Activated gamma-delta T cell treated with Interleukin-2 at 50 U/mL for 16 hours (primary cell): ENCODE data around the gene GHRHR.

Source experiments
- DNase-seq: peaks from one replicate; pipeline ENCODE4 v3.0.0-alpha.2; 2020

Gene GHRHR

GRCh38 chr7:30963842-30964241, at the start of gene GHRHR:
Gene GHRHR, plus strand, starts transcription at chr7:30963953. Its CDS starts 116 bp downstream, at chr7:30964069.
- DNase-seq = no peak

- no peak for DNase-seq
Observed at GRCh38 chr7:30914596-30914995, 49.2 kb upstream of the GHRHR start.

- DNase-seq = no peak
Observed at GRCh38 chr7:30915005-30915601, 48.6 kb upstream of the GHRHR start.

GRCh38 chr7:30915751-30916150, 48.0 kb upstream of the GHRHR start:
- DNase-seq = no peak

- DNase-seq = no peak
Observed at GRCh38 chr7:30916255-30916654, 47.5 kb upstream of the GHRHR start.

GRCh38 chr7:30916767-30917166, 47.0 kb upstream of the GHRHR start:
- no peak for DNase-seq

- no peak for DNase-seq
Observed at GRCh38 chr7:30917216-30917893, 46.4 kb upstream of the GHRHR start.

GRCh38 chr7:30918676-30919075, 45.1 kb upstream of the GHRHR start:
- no peak for DNase-seq

GRCh38 chr7:30920021-30920583, 43.7 kb upstream of the GHRHR start:
- no peak for DNase-seq

- DNase-seq = no peak
Observed at GRCh38 chr7:30920584-30921539, 42.9 kb upstream of the GHRHR start.

- no peak for DNase-seq
Observed at GRCh38 chr7:30921540-30922401, 42.0 kb upstream of the GHRHR start.

GRCh38 chr7:30922596-30922995, 41.2 kb upstream of the GHRHR start:
- DNase-seq = no peak

- DNase-seq = peak; percentile 2
Observed at GRCh38 chr7:30923009-30923773, 40.6 kb upstream of the GHRHR start.

- DNase-seq = peak; percentile 1
Observed at GRCh38 chr7:30923774-30924413, 39.9 kb upstream of the GHRHR start.

- peak; percentile 1 for DNase-seq
Observed at GRCh38 chr7:30924624-30925023, 39.1 kb upstream of the GHRHR start.

GRCh38 chr7:30925117-30925516, 38.6 kb upstream of the GHRHR start:
- peak; percentile 0 for DNase-seq

- DNase-seq = no peak
Observed at GRCh38 chr7:30925913-30926312, 37.8 kb upstream of the GHRHR start.

- DNase-seq = peak; percentile 0
Observed at GRCh38 chr7:30926313-30926712, 37.4 kb upstream of the GHRHR start.

- no peak for DNase-seq
Observed at GRCh38 chr7:30927040-30927439, 36.7 kb upstream of the GHRHR start.

- no peak for DNase-seq
Observed at GRCh38 chr7:30927559-30927958, 36.2 kb upstream of the GHRHR start.
